Colonic mucosa (tissue), 4 donors: ENCODE results near the gene ACAP2. TPM values are rescaled to one million over a fixed set of nuclear protein-coding genes. Genes with fewer than 3 reads are reported as not detected.

Experiments
- DNase-seq: peaks from one replicate; pipeline ENCODE4 v3.0.0-alpha.2; 2020
- H3K27ac ChIP-seq: fragments of 200-600 bp; one replicate; pipeline ENCODE4 v1.8.0; 2021
- H3K27me3 ChIP-seq: fragments of 200-600 bp; one replicate; pipeline ENCODE4 v1.8.0; 2021
- H3K36me3 ChIP-seq: fragments of 200-600 bp; one replicate; pipeline ENCODE4 v1.8.0; 2021
- H3K4me1 ChIP-seq: fragments of 200-600 bp; one replicate; pipeline ENCODE4 v1.8.0; 2021; ENCODE audit warnings: mild to moderate bottlenecking
- H3K4me3 ChIP-seq: fragments of 200-600 bp; one replicate; pipeline ENCODE4 v1.8.0; 2021
- H3K9ac ChIP-seq, 2 donors: one replicate each; pipeline ENCODE4 v1.7.0; 2013; ENCODE audit warnings: control low read depth in 2 of 2, low read depth in 2 of 2, low read length in 2 of 2
- H3K9me3 ChIP-seq: fragments of 200-600 bp; one replicate; pipeline ENCODE4 v1.8.0; 2021
- CTCF ChIP-seq: fragments of 200-600 bp; IDR thresholded peaks from one replicate; pipeline ENCODE4 v1.8.0; 2022; ENCODE audit warnings: antibody characterized with exemption, mild to moderate bottlenecking
- intact Hi-C: fragments of 100-400 bp; cut with DNase I; formaldehyde crosslinking; loops from one replicate; pipeline ENCODE4 v1.14.1; 2022
- total RNA-seq, 2 donors: library from RNA; stranded (reverse); fragmentation: NEBNext Ultra II Directional in 1 of 2; extraction: Animal tissue kit (Norgen Biotek cat#: 25700) in 1 of 2; gene quantifications; one replicate each; pipeline ENCODE4 v1.2.1, GENCODE V29; 2021
- donor health status: healthy.
- donor health status: DM: no; HTN: no; CAD: no.
- donor health status: DM: no; HTN: no; CAD: no.

Gene ACAP2
- total RNA-seq, 2 donors from 2014 or later = 48.8 to 62.4 TPM

GRCh38 chr3:195348426-195349115 lies 94.2 kb downstream of the ACAP2 start:
- H3K9me3 ChIP-seq = no peaks in the 10 kb centered on the region
- H3K9ac ChIP-seq = no peak overlapping the region
- no peak overlapping the region for H3K4me3 ChIP-seq
- no peak for TF ChIP-seq CTCF
- no peak overlapping the region for H3K27ac ChIP-seq
- no peaks in the 10 kb centered on the region for H3K4me1 ChIP-seq
- DNase-seq = no peak
- no peaks in the 10 kb centered on the region for H3K36me3 ChIP-seq
- intact Hi-C loops = no loop called here
- H3K27me3 ChIP-seq = no peaks in the 10 kb centered on the region

- no peak for DNase-seq
- TF ChIP-seq CTCF = no peak
- Histone ChIP-seq H3K4me3 (no peak overlapping the region), H3K27ac (no peak overlapping the region), H3K36me3 (no peaks in the 10 kb centered on the region), H3K9ac (no peak overlapping the region), H3K27me3 (no peaks in the 10 kb centered on the region), H3K9me3 (no peaks in the 10 kb centered on the region), H3K4me1 (no peaks in the 10 kb centered on the region)
- intact Hi-C loops = no loop called here
These were observed 105.1 kb downstream of the ACAP2 start for GRCh38 chr3:195337747-195338146.

- Histone ChIP-seq H3K9me3 (no peaks in the 10 kb centered on the region), H3K9ac (no peak overlapping the region), H3K4me3 (no peak overlapping the region), H3K4me1 (no peaks in the 10 kb centered on the region), H3K27me3 (no peaks in the 10 kb centered on the region), H3K27ac (no peak overlapping the region), H3K36me3 (no peaks in the 10 kb centered on the region)
- no peak for DNase-seq
- TF ChIP-seq CTCF = no peak
- intact Hi-C loops = no loop called here
These were observed 107.9 kb downstream of the ACAP2 start for GRCh38 chr3:195334967-195335366.

- Histone ChIP-seq H3K36me3 (no peaks in the 10 kb centered on the region), H3K4me3 (no peak overlapping the region), H3K9me3 (no peaks in the 10 kb centered on the region), H3K9ac (no peak overlapping the region), H3K27ac (no peak overlapping the region), H3K27me3 (no peaks in the 10 kb centered on the region), H3K4me1 (no peaks in the 10 kb centered on the region)
- intact Hi-C loops = no loop called here
- no peak for TF ChIP-seq CTCF
- DNase-seq = no peak
These were observed 123.8 kb downstream of the ACAP2 start for GRCh38 chr3:195319060-195319459.

GRCh38 chr3:195312714-195313113 lies 130.1 kb downstream of the ACAP2 start:
- Histone ChIP-seq H3K4me3 (no peak overlapping the region), H3K36me3 (no peaks in the 10 kb centered on the region), H3K27me3 (no peaks in the 10 kb centered on the region), H3K9ac (no peak overlapping the region), H3K9me3 (no peaks in the 10 kb centered on the region), H3K27ac (no peak overlapping the region), H3K4me1 (no peaks in the 10 kb centered on the region)
- no peak for TF ChIP-seq CTCF
- DNase-seq = no peak
- intact Hi-C loops = no loop called here
